Skin of body (tissue), 2 donors: Measurements from ENCODE around the gene WRAP73. TPM values are rescaled to one million over a fixed set of nuclear protein-coding genes. Genes with fewer than 3 reads are reported as not detected.

Experiments
- DNase-seq: peaks from one replicate; lab custom pipeline; 2025; lab: John Stamatoyannopoulos, UW
- total RNA-seq: library from RNA; depleted of rRNA; stranded (reverse); fragments of >200 nt; gene quantifications from one replicate; pipeline ENCODE4 v1.2.3, GENCODE V29; 2014

The WRAP73 gene
- total RNA-seq, 1 donor from 2014 or later, result 12.2 TPM

GRCh38 chr1:3650248-3651025 lies 534 bp upstream of the WRAP73 start:
- DNase-seq, result no peak

- no peak for DNase-seq
These were observed 3.3 kb downstream of the WRAP73 start for GRCh38 chr1:3646596-3646995.

GRCh38 chr1:3645666-3646355 lies 4.1 kb downstream of the WRAP73 start:
- DNase-seq, result no peak

- no peak for DNase-seq
These were observed 4.7 kb downstream of the WRAP73 start for GRCh38 chr1:3645247-3645646.

GRCh38 chr1:3644273-3644672 lies 5.6 kb downstream of the WRAP73 start:
- no peak for DNase-seq

- no peak for DNase-seq
These were observed 6.8 kb downstream of the WRAP73 start for GRCh38 chr1:3642919-3643675.

- no peak for DNase-seq
These were observed 8.1 kb downstream of the WRAP73 start for GRCh38 chr1:3641816-3642215.

GRCh38 chr1:3641046-3641760 lies 8.7 kb downstream of the WRAP73 start:
- no peak for DNase-seq

GRCh38 chr1:3640121-3640837 lies 9.6 kb downstream of the WRAP73 start:
- no peak for DNase-seq

- no peak for DNase-seq
These were observed 10.4 kb downstream of the WRAP73 start for GRCh38 chr1:3639397-3639911.

- no peak for DNase-seq
These were observed 11.2 kb downstream of the WRAP73 start for GRCh38 chr1:3638676-3639075.

- DNase-seq, result no peak
These were observed 11.9 kb downstream of the WRAP73 start for GRCh38 chr1:3638027-3638426.

GRCh38 chr1:3636531-3636930 lies 13.4 kb downstream of the WRAP73 start:
- no peak for DNase-seq

GRCh38 chr1:3636080-3636479 lies 13.8 kb downstream of the WRAP73 start:
- DNase-seq, result no peak

- no peak for DNase-seq
These were observed 15.7 kb downstream of the WRAP73 start for GRCh38 chr1:3634059-3634800.

- DNase-seq, result no peak
These were observed 16.4 kb downstream of the WRAP73 start for GRCh38 chr1:3633344-3634058.

- DNase-seq, result no peak
These were observed 17.1 kb downstream of the WRAP73 start for GRCh38 chr1:3632716-3633343.

GRCh38 chr1:3632298-3632697 lies 17.6 kb downstream of the WRAP73 start:
- no peak for DNase-seq
